Adrenal gland (tissue), 5 donors: Measurements from ENCODE around the gene CREB5.

Source experiments
- CTCF ChIP-seq, 6 experiments: fragments of 450-650 bp in 4 of 6; fragments of 200-600 bp in 2 of 6; sonication (generic) in 1 of 6; IDR thresholded peaks; 1 replicate in 5 of 6; 2 replicates in 1 of 6; pipeline versions ENCODE4 v1.5.1 to v1.8.0; 2016 to 2021; ENCODE audit warnings: antibody characterized with exemption in 6 of 6, mild to moderate bottlenecking in 2 of 6, moderate library complexity in 1 of 6
- POLR2A ChIP-seq, 2 donors: fragments of 450-650 bp; IDR thresholded peaks; one replicate each; pipeline ENCODE4 v1.6.1; 2017; ENCODE audit warnings: antibody characterized with exemption in 2 of 2, mild to moderate bottlenecking in 2 of 2, moderate library complexity in 1 of 2
- donor health status: DM: no; HTN: no; CAD: no.

GRCh38 chr7:28483908-28484605, 71.7 kb downstream of the CREB5 start:
- TF ChIP-seq CTCF (IDR thresholded peaks at IDR 0.05) (no peak), POLR2A (IDR thresholded peaks at IDR 0.05) (no peak)
